Stimulated activated CD8-positive, alpha-beta memory T cell treated with anti-CD3 and anti-CD28 coated beads, Interleukin-7, amount 100 ng/mL, for 48 hours (primary cell): ENCODE results near the gene SALL2.

Experiments used
- DNase-seq, 2 donors: peaks; one replicate each; pipeline ENCODE4 v3.0.0-alpha.2; 2020; ENCODE audit warnings: low read depth in 1 of 2; ENCODE audit errors: extremely low read depth in 1 of 2

Gene SALL2

DNA sequence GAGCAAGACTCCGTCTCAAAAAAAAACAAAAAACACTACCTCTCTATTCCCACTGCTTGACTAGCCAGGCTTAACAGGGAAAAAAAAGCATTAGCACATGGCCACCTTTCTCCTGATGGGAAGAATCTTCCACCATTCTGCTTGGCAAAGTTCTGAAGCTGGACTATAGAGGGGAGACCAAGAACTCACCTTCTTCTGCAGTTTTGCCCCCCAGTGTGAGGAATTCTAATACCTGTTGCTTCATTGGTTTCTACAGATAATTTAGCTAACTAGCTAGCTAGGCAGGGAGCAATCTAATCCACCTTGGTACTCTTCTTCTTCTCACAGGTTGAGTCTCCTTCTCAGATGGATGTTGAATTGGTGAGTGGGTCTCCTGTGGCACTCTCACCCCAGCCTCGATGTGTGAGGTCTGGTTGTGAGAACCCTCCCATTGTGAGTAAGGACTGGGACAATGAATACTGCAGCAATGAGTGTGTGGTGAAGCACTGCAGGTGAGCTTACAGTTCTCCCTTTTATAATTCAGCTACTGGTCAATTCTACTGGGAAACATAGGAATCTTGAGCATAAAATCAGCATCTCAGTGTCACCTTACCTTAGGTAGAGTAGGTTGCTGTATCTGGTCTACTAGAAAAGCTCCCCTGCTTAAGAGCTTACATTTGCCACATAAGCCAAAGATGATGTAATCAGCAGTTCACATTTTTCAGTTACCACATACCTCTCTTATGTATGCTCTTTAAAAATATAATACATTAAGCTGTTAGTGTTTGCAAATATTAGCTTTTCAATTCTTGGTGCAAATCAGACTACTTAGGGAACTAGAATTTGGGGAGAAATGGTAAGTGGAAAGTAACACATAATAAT, 31.0 kb downstream of the SALL2 start:
- DNase-seq = no peak

DNA sequence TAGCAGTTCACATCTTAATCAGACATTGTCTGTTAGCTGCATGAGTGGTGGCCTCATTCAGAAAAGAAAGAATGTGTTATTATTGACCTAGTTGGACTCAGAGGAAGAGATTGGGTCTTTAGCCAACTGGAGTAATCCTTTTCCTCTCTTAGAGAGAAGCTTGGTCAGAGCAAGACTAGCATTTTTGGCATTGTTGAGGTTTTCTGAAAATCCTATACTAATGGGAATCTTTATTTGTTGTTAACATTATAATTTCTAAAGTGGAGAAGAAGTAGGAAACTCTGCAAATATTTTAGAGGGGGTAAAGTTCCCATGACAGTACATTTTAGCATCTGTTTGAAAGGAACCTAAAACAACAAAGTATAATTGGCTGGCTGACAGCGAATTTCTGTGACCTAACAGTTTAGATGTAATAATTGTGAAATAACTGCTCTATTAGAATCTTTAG, 39.5 kb downstream of the SALL2 start:
- no peak for DNase-seq

DNA sequence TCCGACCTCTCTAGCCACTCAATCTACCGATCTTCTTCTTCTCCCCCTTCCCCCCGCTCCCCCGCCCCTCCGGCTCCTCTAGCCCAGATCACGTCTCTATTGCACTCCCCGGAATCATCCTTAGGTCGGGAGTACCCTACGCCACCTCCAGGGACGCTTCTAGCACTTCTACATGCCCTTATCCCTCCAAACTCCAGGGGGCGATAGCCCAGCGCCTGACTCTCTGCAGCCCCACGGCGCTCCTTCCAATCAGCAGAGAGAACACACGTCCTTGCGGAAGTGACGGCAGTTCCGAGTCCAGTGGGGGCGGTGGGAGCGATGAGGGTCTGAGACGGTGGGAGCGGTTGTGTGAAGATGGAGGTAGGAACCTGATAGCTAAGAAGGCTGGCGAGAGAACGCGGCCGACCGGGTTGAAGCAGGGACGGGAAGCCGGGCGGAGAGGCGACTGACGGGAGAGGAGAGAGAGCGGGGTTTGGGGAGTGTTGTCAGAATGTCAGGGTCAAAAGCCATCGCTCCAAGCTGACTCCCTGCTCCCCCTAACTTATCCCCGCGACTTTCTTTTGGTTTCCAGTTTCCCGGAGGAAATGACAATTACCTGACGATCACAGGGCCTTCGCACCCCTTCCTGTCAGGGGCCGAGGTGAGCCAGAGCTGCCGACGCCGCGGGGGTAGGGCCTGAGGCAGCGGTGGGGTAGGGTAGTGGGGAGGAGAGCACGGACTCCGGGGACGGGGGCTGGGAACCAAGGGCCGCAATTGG, 49.0 kb downstream of the SALL2 start, which contains the start of the genes RAB2B and TOX4:
Gene RAB2B (minus strand): TSS at position 35 of the 757 bp plus-strand sequence. CDS start 87 bp downstream, outside the sequence.
Gene TOX4 (plus strand): TSS at position 271 of the 757 bp plus-strand sequence. CDS start 84 bp downstream, at position 355.
- peak; percentile 82 to 95 for DNase-seq

DNA sequence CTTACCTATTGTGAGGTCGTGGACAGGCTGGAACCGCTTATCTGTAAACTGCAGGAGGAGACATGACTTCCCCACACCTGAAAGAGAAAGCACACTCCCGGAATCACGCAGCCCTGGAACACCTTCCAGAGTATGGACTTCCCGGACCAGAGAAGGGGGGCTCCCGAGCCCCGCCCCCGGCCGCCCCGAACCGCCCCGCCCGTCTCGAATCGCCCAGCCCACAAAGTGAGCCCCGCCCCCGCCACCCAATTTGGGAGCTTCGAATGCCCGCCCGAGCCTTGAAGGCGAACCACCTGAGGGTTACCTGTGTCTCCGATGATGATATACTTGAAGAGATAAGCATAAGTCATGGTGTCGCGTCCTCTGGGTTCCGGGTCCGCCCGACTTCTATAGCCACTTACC, 49.6 kb downstream of the SALL2 start:
- DNase-seq = no peak

- no peak for DNase-seq
These were observed 50.2 kb downstream of the SALL2 start for GRCh38 chr14:21475767-21476522.
